HG02763 (cell line): ENCODE measurements around the gene CAMK1D.
A peak's percentile ranks its signal among the peaks of the same experiment; 100 is the strongest.
"Not testable (repeated sequence)": the region's sequence is repeated elsewhere in the genome, so short reads cannot be mapped to it uniquely, and the experiment has no call there.

Experiments used
- ATAC-seq: cut with Tn5 transposase; IDR thresholded peaks from one replicate; pipeline ENCODE4 v1.9.1; 2021; ENCODE audit warnings: mild to moderate bottlenecking, moderate library complexity; ENCODE audit not compliant: unreplicated experiment

The CAMK1D gene

DNA sequence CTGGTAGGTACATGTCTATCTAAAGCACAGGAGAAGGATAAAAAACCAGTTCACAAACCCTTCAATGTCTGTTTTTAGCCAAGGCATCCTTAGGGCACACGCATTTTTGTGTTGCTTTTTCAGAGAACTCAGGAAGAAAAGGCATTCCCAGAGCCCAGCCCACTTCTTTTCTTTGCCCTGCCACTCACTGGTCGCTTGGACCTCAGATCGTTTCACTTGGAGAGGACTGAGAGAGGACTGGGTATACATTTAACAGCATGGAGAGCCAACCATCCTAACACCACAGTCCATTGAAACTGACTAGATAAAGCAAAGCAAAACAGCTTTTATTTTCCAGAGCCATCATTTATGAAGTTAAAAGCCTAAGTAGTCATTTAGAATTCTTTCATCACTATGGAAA is 194.2 kb downstream of the CAMK1D start:
- no peak for ATAC-seq

DNA sequence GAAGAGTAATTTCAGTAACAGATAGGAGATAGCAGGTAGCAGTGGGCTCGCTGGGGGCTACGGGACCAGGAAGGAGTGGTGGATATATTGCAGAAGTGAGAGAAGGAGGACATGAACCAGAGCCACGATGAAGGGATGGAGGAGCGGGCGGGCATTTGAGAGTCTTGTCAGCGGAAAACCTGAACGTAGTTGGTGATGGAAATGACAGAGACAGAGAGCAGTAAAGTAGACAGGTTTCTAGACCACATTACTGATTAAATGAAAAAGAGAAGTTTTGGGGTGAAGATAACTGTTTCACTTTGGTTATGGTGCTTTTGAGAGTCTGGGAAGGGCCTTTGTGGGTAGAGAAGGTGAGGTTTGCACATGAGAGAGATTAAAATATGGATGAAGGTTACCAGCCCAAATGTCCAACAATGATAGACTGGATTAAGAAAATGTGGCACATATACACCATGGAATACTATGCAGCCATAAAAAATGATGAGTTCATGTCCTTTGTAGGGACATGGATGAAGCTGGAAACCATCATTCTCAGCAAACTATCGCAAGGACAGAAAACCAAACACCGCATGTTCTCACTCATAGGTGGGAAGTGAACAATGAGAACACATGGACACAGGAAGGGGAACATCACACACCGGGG is 196.9 kb downstream of the CAMK1D start:
- not testable (repeated sequence) for ATAC-seq

DNA sequence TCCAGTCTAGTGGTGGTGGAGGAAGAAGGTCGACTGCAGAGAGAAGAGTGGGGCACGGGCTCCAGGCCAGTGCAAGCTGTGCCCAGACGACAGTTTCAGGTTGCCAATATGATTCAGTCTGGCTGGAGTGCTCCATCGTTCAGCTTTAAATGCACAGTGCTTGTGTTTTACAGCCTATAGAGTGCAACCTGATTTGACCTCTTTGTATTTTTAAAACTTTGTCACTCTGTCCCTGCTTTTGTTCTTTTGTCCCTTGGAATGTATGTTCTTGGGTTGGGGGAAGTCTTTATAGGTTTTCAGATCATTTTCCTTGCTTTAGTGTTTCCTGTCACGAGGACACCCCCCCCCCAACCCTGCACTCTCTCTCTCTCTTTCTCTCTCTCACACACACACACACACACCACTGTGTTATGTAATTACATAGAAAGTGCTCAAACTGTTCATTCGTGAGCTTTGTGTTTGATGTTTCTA is 198.0 kb downstream of the CAMK1D start:
- no peak for ATAC-seq

DNA sequence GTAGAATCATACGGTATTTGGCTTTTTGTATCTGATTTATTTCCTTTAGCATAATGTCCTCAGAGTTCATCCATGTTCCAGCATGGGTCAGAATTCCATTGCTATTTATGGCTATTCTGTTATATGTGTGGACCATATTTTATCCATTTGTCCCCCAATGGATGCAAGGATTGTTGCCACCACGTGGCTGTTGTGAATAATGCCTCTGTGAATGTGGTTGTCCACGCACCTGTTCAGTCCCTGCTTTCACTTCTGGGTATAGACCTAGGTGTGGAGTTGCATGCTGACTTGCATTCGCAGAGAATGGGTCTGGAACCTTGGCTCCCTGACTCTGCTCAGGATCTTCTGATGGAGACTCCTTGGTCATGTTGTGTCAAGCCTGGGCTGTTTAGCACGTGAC is 199.9 kb downstream of the CAMK1D start:
- ATAC-seq, result no peak

DNA sequence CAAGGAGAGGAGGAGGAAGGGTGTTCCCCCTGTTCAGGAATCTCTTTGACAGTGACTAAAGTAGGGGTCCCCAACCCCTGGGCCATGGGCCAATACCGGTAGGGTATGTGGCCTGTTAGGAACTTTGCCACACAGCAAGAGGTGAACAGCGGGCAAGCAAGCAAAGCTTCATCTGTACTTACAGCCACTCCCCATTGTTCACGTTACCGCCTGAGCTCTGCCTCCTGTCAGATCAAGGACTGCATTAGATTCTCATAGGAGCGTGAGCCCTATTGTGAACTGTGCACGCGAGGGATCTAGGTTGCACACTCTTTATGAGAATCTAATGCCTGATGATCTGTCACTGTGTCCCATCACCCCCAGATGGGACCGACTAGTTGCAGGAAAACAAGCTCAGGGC is 201.6 kb downstream of the CAMK1D start:
- no peak for ATAC-seq

DNA sequence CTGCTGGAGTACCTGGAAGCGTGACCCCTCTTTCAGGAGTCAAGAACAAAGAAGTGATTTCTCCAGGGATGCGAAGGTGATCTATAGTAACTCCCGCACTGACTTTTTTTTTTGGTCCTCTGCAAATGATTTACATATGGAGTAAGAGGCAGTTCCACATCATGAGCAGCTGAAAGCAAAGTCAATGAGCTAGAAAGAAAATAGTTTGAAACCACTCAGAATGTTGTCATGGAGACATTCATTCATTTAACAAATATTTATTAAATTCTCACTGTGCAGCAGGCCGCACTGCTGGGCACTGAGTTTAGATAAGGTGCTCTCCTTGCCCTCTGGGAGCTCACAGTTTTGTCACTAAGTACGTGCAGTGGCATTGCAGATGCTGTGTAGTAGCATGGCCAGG is 206.7 kb downstream of the CAMK1D start:
- no peak for ATAC-seq

DNA sequence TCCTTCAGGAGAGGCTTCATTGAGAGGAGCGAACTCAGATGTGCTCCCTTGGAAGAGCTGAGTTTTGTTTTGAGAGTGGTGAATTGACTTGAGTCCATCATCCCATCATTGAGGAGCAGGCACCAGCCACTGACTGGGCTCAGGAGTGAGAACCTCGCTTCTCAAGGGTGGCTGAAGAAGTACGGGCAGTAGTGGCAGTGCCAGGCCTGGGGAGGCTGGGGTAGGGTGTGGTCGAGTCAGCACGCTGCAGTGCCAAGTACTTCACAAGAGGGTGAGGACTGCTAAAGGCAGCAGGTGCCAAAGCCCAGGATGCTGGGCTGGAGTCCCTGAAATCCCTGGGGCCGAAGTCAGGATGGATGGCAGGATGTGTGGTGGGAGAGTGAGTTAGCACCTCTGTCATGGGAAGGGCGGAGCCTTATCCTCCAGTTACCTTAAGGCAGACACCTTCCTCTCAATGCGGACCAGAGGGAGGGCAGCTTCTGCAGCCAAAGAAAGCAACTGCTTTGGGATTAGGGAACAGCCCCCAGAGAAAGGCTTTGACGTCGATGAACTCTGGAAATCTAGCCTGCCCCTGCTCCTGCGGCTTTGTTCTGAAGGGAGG is 210.3 kb downstream of the CAMK1D start:
- no peak for ATAC-seq

DNA sequence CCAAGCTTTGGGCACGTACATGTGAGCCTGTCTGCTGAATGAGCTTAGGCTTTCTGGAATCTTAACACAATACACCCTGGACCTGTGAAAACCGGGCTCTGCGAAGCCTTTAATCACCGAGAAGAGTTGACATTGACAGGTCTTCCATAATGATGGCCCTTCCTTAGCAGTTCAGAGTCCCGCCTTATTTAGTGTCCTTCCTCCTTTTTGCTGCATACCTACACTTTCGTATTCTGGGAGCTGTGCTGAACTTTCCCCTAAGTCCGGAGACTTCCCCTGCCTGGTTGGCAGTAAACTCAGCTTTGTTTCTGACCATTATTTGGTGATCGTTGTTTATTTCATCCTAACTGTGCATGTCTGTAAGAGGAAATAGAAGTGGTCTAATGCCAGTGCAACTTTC is 212.0 kb downstream of the CAMK1D start:
- no peak for ATAC-seq

DNA sequence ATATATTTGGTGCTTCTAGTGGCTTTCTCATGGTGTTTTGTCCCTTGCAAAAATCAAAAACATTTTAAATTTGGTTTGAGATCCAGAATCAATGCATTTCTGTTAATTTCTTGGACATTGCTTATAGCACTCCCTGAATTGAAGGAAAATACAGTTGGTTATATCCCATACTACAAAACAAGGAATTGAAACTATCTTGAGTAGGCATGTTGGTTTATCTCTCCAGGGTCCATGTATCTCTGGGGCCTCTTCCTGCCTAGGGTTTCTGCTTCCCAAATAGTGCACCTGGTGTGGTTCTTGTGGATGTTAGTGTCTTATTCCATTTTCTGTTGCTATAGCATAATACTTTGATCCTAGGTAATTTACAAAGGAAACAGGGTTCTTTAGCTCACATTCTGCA is 212.4 kb downstream of the CAMK1D start:
- no peak for ATAC-seq

DNA sequence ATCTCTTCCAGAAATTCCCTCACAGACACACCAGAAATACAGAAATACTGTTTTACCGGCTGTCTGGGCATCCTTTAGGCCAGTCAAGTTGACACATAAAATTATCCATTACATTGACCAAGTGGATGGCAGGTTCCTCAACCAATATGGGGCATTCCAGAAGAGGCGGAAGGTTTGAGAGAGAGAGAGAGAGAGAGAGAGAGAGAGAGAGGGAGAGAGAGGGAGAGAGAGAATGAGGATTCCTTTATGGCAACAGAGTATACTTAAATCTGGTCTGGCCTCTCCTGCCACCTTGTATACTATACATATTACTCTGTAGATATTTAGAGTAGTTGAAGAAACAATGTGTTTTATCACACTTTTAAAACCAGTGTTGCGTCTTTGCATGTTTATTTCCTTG is 214.1 kb downstream of the CAMK1D start:
- ATAC-seq, result no peak

DNA sequence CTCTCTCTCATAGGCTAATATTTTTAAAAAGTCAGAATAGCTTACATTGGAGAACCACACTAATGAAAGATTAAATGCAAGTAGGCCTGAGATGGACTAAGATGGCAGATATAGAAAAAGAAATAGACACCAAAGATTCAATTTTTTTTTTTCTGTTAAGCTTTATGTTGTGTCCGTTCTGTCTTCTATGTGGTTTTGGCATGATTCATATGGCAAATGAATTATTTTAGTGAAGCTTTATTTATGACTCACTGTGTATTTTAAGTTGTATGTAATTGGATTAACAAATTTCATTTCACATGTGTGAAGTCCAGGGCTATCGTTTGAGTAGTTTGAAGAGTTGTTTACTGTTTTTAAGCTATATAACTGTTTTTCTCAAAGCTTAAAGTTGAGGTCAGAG is 214.8 kb downstream of the CAMK1D start:
- ATAC-seq, result no peak

DNA sequence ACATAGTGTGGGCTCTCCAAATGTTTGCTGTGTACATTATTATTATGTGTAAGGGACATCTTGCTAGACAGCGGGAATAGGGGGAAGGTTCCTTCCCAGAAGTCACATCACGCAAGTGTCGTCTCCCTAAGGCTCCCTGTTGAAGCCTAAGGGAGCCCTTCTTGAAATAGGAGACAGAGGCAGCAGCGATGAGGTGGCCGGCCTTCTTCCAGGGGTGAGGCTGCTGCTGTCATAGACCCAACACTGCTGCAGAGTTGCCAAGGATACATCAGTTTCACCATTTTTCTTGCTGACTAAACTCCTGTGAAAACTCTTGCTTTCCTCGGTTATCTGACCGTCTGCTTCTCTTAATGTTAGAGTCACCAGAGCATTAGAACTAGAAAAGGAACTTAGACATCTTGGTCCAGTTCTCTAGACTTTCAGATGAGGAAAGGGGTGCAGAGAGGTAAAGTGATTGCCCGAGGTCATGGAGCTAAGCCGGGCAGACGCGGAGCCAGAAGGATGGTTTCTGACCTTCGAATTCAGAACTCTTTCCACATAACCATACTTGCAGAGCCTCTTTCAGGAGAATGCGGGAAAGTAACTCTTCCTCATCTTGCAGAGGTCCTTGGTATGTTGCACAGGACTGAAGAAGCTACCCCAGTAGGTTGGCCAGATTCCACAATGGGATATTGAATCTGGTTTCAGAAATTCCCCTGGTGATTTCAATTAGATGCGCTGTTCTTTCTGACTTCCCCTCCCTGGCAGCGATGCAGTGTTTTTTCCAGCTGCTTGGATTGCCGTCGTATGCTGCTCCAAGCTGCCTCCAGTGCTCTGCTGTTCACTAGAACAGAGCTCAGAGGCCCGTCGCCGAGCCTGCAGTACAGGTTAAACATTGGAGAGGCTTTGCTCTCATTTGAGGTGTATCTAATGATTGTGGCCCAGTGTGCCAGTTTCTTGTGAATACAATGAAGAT is 217.1 kb downstream of the CAMK1D start:
- ATAC-seq, result no peak

DNA sequence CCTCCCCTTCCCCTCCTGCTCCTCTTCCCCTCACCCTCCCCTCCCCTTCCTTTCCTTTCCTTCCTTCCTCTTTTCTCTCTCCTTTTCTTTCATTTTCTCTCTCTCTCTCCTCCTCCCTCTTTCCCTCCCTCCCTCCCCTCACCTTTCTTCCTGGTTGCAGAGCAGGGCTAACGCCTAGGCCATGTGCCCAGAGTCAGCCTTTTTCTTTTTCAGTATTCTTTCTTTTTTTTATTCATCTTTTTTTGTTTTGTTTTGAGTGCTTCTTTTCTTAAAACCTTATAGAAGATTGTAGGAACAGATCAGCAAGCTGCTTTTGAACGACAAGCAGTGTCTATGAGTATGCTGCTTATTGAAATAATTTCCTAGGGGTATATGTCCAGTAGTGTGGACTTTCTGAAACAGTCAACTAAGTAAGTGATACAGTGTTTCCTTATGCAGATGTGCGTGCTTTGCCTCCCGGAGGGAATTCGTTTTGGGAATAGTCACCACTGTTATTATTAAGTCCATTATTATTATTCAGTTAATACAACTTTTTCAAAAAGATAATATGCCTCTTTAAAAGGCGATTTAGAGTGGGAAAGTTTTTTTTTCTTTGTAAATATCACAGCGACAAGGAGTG is 219.2 kb downstream of the CAMK1D start:
- no peak for ATAC-seq

DNA sequence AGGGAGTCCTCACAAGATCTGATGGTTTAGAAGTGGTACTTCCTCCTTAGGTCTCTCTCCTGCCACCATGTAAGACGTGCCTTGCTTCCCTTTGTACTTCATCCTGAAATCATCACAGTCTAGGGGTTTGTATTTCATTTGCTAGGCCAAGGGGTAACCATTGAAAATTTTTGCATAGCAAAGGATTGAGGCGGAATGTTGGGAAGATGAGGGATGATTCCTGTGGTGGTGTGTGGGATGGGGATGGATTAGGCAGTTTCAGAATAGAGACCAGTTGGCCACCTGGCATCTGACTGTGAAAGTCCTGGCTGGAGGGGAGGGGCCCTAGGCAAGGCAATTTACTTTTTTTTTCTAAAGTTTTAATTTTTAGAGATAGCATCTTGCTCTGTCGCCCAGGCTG is 222.9 kb downstream of the CAMK1D start:
- ATAC-seq, result no peak

DNA sequence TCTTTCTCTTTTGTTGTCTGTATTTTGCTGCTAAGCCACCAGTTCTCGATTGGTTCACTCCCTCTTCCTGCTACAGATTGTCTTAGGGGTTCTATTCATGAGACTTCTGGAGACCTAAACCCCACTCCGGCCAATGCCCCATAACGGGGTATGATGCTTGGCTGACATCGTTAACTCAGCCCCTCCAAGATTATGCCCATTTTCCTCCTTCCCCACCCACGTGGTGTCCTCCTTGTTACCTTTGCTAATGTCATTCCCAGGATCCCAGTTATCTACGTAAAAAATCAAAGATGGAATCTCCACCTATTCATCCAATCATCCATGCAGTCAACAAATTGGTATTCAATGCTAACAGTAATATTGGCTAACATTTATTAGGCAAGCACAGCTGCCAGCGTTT is 228.3 kb downstream of the CAMK1D start:
- ATAC-seq, result no peak

DNA sequence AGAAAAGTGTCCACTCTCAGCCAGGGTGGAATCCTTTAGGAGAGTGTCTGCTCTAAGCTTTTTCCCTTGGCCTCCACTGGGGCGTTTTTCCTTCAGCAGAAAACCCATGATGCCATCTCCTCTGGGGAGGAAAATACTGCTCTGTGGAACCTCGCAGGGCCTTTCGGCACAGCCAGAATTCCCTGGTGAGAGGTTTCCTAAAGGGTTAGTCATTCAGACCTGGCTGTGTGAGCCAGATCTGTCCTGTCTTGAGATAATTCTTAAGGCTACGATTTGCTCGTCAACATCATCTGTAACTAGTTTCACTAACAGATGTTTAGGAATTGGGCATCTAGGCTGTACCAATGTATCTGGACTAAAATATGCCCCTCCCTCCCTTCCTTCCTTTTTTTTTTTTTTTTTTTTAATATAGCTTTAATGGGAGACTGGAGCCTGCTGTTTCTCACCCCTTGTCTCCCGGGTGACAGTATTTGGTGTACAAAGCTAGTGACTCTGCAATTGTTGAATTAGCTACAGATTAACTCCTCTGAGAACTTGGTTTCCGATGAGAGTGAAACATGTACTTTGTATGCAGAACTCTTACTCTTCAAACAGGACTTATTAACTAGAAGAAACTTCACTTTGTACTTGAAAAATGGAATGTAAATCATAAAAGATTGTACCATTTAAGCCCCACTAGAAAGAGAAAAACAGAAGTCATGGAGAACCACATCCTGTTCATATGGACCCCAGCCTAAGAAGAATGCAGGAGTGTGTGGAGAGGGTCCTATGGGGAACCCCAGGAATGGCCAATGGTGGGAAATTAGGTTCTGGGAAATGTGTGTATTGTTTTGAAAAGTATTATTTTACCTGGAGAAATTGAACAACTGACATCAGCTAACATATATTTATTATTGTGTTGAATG is 230.9 kb downstream of the CAMK1D start:
- peak; percentile 82 for ATAC-seq

DNA sequence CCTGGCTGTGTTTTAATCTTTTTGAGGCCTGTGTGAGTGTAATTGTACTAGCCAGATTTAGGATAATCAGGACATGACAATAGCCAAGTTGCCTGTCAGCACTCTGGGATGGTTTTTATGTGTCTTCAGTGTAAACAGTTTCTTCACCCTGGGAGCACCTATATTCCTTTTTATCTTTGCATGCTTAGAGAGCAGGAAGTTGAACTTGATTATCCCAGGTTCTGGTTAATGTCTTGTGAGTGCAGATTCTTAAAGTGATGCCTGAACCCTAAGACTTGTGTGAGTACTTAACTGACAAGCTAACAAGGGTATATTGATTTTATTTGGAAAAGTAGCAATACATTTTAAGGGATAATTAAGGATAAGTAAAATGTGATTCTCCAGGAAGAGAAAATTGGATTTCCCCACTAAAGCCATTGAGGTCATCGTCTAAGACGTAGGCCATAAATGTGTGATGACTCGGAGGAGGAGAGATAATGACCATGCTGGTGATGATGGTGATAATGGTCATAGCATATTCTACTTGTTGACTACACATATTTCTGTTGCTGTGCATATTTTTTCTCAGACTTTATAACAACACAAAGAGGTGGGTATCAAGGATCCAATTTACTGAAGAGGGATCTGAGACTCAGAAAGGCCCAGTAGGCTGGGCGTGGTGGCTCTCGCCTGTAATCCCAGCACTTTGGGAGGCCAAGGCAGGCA is 234.7 kb downstream of the CAMK1D start:
- no peak for ATAC-seq

DNA sequence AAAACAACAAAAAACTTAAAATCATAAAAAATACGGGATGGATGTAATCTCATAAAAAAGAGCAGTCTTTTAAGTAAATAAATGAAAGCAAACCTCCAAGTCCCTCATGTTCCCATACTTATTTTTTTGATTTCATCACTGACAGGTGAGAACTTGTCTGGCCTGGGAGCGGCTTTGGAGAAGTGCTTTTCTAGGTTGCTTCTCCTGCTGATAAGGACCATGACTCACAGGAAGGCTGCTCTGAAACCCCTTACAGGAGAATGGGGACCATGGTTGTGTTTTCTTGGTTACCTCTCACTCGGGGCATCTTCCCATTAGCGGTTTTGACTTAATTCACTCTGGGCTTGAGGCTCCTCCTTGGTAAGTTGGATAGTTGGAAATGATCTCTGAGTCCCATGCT is 237.4 kb downstream of the CAMK1D start:
- ATAC-seq, result no peak

DNA sequence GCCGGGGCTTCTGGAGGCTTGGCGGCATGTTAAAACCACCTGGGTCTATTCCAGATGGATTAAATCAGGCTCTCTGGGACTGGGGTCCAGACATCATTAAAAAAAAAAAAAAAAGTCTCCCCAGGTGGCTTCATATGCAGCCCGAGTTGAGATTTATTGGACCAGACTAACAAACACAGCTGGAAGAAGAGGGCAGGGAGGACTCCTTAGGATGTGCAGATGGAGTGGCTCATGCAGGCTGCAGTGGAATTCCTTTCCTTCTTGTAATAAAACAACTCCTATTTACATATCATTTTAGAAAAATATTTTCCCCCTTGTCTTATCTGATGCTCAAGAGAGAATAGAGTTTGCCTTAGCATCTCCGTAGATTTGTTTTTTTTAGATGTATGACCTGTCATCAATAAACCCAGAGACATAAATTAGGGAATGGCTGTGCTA is 238.1 kb downstream of the CAMK1D start:
- no peak for ATAC-seq
